NCI-H2227 (cell line): ENCODE measurements around the gene YOD1.
A peak's percentile ranks its signal among the peaks of the same experiment; 100 is the strongest.
"Not testable (repeated sequence)": the region's sequence is repeated elsewhere in the genome, so short reads cannot be mapped to it uniquely, and the experiment has no call there.

Experiments
- DNase-seq: peaks from one replicate; lab custom pipeline; 2025; ENCODE audit not compliant: unreplicated experiment; lab: John Stamatoyannopoulos, UW

YOD1 gene

DNA sequence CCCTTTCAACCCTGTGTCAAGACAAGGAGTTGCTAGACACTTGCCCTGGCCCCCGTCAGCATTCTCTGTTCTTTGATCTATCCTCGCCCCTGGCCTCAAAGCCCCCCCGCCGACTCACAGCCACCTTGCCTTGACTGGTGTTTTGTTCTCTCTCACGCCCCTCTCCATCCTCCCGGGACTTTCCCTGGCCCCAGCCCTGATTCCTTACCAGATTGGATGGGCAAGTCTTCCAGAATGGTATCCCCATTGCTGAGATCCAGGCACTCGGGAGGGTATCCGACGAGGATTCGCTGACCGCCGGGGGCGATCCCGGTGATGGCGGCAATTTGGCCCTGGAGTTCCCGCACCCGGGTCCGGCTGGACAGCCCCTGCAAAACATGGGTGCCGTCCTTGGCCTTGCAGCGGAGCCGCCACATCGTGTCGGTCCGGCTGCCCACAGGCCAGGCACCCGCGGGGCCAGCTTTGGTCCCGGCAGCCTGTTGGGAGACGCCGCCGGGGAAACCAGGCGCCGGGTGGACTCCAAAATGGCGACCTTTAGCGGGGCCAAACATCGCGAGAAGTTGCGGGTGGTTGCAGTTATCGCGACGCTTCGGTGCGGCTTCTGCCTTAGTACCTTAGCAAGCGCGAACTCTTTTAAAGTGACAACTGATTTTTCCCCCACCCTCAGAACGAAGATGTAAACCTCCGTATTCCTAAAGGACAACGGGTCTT is 373 bp downstream of the YOD1 start:
- peak; percentile 96 for DNase-seq

DNA sequence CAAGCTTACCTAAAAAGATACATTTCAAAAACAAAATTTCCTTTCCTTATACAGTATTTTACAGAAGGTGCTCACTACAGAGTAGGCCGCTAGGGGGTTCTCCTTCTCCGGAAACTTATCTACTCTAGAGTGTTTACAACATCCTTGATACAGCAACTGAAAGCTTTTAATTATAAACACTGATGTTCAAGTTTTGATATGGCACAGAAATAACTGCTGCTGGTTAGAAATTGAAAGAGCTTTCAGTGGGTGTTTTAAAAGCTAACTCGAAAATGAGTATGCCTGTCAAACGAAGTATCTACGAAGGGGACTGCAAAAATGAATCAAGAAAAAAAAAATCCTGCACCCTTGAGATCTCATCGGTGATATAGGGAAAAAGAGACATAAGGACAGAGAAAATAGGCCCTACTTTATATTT is 1.0 kb downstream of the YOD1 start:
- peak; percentile 47 for DNase-seq

DNA sequence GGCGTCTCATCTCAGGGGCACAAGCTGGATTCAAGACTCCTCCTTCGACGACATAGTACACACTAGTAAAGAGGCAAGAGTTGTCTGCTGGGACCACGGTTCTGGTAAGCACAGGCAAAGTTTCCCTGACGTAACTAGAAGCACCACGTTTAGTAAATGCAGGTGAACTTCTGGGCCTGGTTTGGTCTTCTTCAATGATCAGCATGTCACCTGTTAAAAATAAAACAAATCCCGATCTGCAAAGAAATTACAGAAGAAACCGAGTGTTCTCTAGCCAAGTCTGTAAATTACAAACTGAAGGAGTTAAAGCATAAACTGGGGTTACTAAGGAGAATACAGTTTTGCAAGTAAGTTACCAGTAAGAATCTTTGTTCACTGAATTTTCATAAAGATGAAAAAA is 1.5 kb downstream of the YOD1 start:
- DNase-seq, result no peak

DNA sequence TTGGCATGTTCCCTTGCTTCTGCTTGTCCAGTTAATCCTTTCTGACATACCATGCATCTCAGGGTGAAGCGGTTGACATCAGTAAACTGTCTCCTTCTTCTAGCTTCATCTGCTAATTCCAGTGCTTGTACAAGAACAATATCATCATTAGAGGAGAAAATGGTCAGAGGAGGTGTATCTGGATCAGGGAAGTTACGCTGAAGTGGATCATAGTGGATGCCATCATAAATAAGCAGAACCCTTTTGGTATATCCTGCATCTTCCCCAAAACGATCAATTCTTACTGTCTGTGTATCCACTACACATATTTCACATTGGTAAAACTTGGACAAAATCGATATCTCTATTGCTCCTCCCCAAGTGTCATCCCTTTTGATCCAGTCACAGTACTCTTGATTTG is 2.0 kb downstream of the YOD1 start:
- no peak for DNase-seq

DNA sequence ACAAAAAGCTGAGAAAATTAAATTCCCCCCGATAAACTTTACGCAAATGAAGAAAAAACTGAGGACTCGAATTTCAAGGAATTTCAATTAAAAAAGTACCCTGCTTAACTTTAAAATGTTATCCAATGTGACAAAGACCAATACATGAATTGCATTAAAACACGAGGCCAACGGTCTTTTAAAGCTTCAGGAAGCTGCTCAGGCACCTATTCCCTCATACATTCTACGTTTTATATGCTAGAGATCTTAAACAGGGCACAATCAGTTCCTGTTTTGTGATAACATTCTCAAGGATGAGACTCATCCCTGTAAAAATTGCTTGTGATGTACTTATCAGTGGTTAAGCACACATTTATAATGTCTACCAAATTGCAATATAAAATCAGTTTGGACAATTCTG is 3.0 kb downstream of the YOD1 start:
- no peak for DNase-seq

DNA sequence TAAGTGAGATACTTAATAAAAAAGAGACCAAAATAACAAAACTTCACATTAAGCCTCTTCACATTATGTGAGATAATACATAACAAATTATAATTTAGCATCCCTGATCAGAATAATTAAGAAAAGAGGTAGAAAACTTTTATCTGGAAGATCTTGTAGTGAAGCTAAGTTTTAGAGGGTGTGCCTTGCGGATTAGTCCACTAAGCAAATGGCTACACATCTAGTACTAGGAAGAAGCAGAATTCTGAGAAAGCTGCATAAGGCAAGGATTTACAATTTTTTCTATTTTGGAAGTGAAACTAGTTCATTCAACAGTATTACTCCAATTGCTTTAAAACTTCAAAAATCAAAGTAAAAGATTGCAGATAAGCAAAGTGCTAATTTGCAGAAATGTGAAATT is 3.5 kb downstream of the YOD1 start:
- DNase-seq, result no peak

DNA sequence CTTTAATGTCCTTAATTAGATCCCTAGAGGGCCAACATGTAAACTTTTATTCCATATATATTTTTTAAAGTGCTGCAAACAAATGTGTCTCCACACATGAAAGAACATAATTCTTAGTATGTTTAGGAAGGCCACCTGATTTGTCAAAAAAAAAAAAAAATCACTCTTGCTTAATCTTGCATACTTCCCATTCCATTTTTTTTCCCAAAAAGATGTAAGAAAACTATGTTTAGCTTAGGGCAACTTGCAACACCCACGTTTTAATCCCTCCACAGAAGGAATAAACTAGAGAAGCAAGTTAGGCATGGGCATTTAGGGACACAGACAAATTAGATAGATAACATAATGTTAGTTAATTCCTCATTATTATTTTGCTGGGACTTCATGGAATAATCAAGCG is 5.6 kb downstream of the YOD1 start:
- no peak for DNase-seq

DNA sequence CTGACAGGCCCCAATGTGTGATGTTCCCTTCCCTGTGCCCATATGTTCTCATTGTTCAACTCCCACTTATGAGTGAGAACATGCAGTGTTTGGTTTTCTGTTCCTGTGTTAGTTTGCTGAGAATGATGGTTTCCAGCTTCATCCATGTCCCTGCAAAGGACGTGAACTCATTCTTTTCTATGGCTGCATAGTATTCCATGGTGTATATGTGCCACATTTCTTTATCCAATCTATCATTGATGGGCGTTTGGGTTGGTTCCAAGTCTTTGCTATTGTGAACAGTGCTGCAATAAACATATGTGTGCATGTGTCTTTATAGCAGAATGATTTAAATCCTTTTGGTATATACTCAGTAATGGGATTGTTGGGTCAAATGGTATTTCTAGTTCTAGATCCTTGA is 9.6 kb downstream of the YOD1 start:
- DNase-seq, result not testable (repeated sequence)

DNA sequence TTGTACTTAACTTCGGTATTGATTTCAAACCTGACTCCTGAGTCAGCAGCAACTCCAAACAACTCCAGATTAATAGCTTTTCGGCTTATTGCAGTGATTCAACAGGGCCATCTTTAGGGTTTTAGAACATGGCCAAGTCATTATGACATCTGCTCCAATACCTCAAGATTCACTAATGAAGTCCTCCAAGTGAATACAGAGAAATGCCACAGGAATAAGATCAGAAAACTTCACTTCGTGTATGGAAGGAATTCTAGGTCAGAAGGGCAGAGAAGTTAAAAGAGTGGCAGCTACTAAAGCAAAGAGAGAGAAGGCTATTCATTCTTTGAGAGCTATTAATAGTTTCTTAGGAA is 10.9 kb downstream of the YOD1 start:
- DNase-seq, result no peak

DNA sequence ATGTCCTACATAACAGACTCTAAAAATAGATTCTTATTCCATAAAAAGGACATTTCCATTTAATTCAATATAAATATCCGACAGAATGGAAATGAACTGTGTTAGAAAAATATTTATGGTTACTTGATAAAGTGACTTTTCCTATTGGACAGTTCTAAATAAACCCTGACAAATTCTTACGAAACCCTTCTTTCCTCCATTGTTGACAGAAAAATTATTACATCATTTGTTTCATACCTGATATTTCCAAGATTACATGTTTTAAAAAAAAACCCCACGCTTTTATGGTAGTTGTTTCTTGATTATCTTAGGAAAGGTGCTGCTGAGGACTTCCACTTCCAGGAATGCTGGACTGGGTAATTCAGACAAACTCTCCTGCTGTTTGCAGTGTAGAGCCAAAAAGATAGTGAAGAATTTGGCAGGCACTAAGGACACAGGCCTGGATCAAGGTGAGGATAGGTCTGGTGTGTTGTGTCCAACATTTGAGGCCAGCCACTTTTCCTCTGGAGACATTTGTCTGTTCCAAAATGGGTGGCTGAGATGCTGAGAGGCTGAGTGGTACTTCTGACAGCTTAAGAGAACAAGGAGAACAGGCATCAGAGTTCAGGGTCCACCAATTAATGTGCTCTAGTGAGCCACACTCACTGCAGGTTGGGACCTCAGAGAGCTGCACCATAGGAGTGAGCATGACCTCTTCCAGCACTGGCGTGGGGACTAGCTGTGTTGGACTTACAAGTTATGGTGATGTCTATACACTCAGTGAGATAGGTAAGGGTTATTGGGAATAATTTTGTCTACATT is 11.4 kb downstream of the YOD1 start:
- DNase-seq, result no peak

DNA sequence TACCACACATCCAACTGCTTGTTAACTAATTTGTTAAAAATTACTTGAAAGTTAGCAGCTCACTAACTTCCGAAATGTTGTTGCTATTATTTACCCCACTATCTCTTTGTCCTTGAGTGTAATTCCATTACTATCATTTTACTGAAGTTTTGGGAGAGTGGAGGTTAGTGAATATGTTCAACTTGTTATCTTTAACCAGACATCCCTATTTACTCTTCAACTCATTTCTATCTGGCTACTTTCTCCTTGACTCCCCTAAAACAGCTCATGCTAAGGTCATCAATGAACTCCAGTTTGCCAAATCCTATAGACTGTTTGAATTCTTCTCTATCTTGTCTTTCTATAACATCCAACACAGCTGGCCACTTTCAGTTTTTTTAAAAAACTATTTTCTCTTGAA is 14.1 kb downstream of the YOD1 start:
- DNase-seq, result no peak

DNA sequence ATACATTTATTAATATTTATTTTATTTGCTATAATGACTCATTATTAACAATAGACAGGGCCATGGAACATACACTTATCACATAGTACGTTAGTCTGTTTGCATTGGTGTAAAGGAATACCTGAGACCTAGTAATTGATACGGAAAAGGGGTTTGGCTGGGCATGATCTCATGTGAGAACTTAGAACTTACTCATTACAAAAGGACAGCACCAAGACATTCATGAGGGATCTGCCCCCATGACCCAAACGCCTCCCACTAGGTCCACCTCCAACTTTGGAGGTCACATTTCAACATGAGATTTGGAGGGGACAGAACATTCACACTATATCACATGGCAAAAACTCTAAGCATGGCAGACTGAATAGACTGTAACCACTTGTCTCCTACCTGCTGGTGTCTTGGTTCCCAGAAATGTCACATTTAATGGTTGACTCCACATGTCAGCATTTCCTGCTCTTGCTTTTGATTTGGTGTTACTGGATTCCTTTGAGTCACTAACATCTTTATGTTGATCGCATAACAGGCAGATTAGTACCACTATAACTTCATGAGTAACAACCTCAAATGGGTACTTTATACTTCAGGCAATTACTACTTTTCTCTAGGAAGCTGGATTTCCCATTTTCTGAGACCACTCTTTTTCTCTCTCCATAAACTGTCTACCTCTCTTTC is 15.0 kb downstream of the YOD1 start:
- DNase-seq, result no peak

DNA sequence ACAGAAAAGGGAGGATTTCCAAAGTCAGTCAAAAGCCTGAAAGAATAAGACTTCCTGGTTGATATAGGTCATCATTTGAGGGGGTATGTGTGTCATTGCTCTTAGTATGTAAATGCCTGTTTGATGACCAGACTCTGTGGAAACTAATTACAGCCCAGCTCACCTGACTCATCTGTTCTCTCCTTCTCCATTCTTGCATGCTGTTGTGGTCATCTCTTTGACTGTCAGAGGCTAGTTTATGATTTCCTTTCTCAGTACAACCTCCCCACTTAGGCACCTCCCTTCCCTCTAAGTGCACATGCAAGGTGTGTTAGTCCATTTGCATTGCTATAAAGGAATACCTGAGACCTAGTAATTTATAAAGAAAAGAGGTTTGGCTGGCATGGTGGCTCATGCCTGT is 16.0 kb downstream of the YOD1 start:
- DNase-seq, result no peak

DNA sequence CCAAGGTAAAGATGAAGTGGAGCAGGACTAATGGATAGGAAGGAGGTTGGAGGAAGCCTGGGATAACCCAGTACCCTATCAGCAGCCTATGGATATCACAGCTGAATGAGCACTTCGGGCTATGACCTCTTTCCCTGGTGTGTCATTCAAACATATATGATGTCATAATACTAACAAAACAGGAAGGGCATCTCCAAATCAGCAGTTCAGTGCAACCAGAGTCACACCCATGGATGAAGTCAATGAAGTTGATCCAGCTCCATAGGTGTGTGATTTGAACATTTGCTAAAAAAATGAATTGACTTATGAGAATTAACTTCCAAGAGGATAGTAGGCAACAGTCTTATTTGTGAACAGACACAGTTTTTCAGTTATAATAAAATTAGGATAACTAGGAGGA is 16.8 kb downstream of the YOD1 start:
- no peak for DNase-seq

DNA sequence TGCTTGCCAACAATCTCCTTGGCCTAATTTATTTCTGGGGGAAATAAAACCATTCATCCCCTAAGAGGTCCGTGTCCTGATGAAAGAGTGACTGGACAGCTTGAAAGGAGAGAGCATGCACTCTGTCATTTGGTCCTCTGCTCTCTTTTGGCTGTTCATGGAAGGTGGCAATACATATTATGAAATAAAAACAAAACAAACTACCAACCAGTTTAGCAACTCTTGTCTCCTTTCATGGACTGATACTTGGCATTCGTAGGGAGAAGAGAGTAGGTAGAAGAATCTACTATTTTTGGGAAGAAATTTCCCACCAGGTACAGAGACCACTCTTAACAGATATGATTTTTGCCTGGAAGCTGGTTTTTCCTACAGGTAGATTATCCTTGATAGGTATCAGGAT is 17.7 kb downstream of the YOD1 start:
- DNase-seq, result no peak

DNA sequence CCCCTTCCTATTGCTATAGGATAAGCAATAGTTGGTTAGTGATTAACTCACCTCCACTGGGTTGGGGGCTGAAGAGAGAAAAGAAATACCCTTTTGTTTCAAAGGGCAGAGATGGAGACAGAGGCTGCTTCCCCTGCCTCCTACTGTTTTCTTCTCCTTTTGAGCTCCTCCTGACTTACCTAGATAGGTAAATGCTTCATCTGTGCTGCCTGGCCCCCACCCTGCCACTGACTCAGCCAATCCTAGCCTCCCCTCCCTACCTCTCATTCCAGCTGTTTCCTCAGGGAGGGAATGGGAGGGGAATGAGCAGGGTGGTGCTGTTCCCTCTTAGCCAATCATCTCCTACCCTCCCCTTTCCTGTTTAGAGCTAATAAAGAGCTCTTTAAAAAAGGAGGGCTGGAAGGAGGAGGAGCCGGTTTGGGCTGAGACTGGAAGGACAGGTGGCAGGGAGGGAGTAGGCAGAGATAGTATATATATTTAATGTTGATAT is 18.4 kb downstream of the YOD1 start, which contains the start of gene C1orf116:
Gene C1orf116, minus strand, starts transcription at position 229 of the 490 bp plus-strand sequence. CDS start 5,158 bp downstream, outside the sequence.
- DNase-seq, result no peak

DNA sequence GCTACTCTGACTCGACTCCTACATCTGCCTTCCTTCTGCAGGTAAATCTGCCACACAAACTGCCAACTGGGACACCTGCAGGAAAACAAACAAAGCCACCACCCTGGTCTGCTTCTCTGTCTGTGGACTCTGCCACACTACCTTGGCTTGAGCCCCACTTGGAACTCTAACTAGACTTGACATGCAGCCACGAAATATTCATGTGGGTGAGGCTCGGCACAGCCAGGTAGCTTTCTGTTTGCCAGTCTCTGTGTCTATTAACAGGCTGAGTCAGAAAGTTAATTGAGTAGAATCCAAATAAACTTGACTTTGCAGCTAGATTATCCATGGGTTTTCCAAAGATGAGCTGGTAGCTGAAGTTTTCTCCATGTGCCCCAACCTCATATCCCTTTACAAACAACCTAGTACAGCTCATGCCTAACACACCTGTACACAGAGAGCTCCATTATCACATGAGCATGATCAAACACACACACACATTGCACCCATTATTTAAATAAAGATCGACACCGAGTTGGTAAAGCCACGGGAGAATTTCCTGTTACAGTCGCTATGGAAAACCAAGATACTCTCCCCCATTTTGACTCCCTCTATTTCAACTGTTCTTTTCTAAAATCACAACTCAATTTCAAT is 19.3 kb downstream of the YOD1 start:
- DNase-seq, result no peak

DNA sequence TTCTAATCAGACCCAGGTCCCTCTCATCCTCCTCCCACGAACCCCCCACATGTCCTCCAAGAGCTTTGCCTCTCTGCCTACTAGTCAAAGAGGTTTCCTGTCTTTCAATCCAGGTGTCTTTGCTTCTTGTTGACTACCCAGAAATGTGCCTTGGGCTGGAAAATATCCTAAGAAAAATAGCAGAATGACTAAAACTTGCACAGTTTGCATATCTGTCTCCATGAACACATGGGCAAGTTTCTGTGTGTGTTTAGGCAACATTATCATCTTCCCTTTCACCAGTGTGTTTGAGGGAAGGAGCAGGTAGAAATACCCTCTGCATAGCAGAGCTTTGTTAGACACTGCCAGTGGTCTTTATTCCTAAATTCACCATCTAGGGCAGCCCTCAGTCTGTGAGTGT is 20.0 kb downstream of the YOD1 start:
- DNase-seq, result no peak

DNA sequence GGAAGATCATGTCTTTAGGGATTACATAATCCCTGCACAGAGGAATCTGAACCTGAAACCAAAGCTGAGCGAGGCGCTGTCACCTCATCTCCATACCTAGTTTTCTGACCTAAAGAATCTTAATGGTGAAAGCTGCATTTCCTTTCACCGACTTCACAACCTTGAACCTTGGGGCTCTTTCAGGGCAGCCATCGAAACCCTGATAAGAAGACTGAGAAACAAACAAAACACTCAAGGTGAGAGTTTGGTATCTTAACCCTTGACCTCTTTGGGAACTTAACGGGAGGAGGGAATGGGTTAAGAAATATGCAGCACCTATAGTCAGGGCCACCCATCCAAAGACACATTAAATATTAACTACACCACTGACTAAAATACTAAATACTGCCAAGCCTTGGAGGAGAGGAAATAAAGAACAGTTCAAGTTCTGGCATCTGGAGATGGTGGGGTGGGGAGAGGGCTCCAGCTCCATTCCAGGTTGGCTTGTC is 20.4 kb downstream of the YOD1 start:
- no peak for DNase-seq

DNA sequence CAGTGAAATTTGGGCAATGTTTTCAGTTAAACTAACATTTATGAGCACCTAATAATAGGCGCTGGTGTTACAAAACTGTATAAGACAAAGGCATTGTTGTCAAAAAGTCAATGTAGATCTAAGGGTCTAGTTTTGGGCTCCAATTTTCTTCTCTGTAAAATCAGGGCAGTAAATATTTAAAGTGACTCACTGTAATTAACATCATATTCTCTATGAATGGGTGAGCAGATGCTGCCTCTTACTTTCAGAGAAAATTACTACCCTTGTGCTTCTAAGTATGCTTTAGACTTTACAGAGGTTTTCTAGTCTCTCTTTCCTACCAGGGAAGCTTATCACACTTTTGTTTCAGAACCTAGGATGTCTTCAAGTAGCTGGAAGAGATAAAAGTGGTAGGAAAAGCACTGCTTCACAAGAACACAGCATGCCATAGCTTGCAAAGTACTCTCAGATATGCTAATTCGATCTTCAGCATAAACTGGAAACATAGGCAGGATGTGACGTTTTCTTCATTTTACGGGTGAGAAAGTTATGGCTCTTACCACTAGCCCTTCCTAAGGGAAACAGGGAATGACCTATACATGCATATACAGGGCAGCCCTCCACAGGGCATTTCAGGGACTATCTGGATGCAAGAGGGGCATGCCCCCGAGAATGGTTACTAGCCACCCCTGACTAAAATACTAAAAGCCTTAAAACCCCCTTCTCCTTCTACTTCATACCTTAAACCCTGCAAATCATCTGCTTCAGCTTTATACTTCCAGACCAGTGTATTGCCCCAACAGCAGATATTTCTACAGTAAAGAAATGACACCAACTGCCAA is 21.1 kb downstream of the YOD1 start:
- DNase-seq, result peak; percentile 64
